PC-9 (cell line): Measurements from ENCODE around the gene DAB1. TPM values are rescaled to one million over a fixed set of nuclear protein-coding genes. Genes with fewer than 3 reads are reported as not detected.

ENCODE experiments used
- BruUV-seq: library from RNA; stranded (reverse); fragments of 400-500 nt; replicated peaks from 2 replicates; lab custom pipeline; 2021; lab: Mats Ljungman, UMichigan
- CTCF ChIA-PET: fragments of 300-600 bp; sonication (Branson Sonifier 250); formaldehyde crosslinking; loops from one replicate; lab custom pipeline; 2022; ENCODE audit warnings: antibody characterized with exemption; lab: Charles Lee
- POLR2A ChIA-PET: fragments of 300-600 bp; sonication (Branson Sonifier 250); formaldehyde crosslinking; loops from one replicate; lab custom pipeline; 2022; ENCODE audit warnings: antibody characterized with exemption; ENCODE audit not compliant: unreplicated experiment; lab: Charles Lee
- DNase-seq, 2 experiments: peaks; one replicate each; pipeline versions ENCODE4 v3.0.0 to v3.0.0-alpha.2; 2015 to 2022; ENCODE audit warnings: mixed read lengths in 1 of 2
- H2AFZ ChIP-seq: fragments of 200-600 bp; sonication (generic); 2 replicates; pipeline ENCODE4 v1.8.1; 2017; ENCODE audit warnings: antibody characterized with exemption
- H3F3A ChIP-seq: fragments of 200-600 bp; sonication (generic); 2 replicates; pipeline ENCODE4 v1.8.1; 2017; ENCODE audit warnings: antibody characterized with exemption, mild to moderate bottlenecking, low read depth; ENCODE audit not compliant: insufficient read depth
- H3K27ac ChIP-seq: fragments of 200-600 bp; sonication (generic); 2 replicates; pipeline ENCODE4 v1.6.1; 2016; ENCODE audit warnings: mixed run types
- H3K27me3 ChIP-seq: fragments of 200-600 bp; sonication (generic); 2 replicates; pipeline ENCODE4 v1.6.1; 2016; ENCODE audit warnings: low read depth, mixed run types; ENCODE audit not compliant: insufficient read depth
- H3K36me3 ChIP-seq: fragments of 200-600 bp; sonication (generic); 2 replicates; pipeline ENCODE4 v1.6.1; 2016; ENCODE audit warnings: low read depth, mixed run types
- H3K4me1 ChIP-seq: fragments of 200-600 bp; sonication (generic); replicated peaks from 2 replicates; pipeline ENCODE4 v1.6.1; 2016; ENCODE audit warnings: mixed run types; ENCODE audit not compliant: insufficient read depth
- H3K4me2 ChIP-seq: fragments of 200-600 bp; sonication (generic); 2 replicates; pipeline ENCODE4 v1.6.1; 2017; ENCODE audit warnings: mixed run types
- H3K4me3 ChIP-seq: fragments of 200-600 bp; sonication (generic); 2 replicates; pipeline ENCODE4 v1.6.1; 2016; ENCODE audit warnings: mixed run types
- H3K79me2 ChIP-seq: fragments of 200-600 bp; sonication (generic); 2 replicates; pipeline ENCODE4 v1.6.1; 2017; ENCODE audit warnings: low read depth, mixed run types
- H3K9me2 ChIP-seq: fragments of 200-600 bp; sonication (generic); 2 replicates; pipeline ENCODE4 v1.8.1; 2017; ENCODE audit warnings: mild to moderate bottlenecking; ENCODE audit not compliant: insufficient read depth
- H3K9me3 ChIP-seq: fragments of 200-600 bp; sonication (generic); 2 replicates; pipeline ENCODE4 v1.8.1; 2016; ENCODE audit warnings: low read depth; ENCODE audit not compliant: insufficient read depth
- H4K20me1 ChIP-seq: fragments of 200-600 bp; sonication (generic); 2 replicates; pipeline ENCODE4 v1.8.1; 2017; ENCODE audit not compliant: insufficient read depth
- EZH2 ChIP-seq: fragments of 200-600 bp; sonication (generic); IDR thresholded peaks from 2 replicates; pipeline ENCODE4 v1.8.0; 2017; ENCODE audit warnings: antibody characterized with exemption, low read depth
- intact Hi-C: fragments of 100-400 bp; cut with micrococcal nuclease; formaldehyde crosslinking; loops from one replicate; pipeline ENCODE4 v1.10.0; 2022; ENCODE audit not compliant: unreplicated experiment
- total RNA-seq: library from RNA; stranded (reverse); gene quantifications from 2 replicates; pipeline ENCODE4 v1.2.3, GENCODE V29; 2021
- TF ChIP-seq, protein P1 (sequence below): fragments of 200-600 bp; sonication (generic); conservative IDR thresholded peaks from 2 replicates; pipeline ENCODE4 v1.6.1; 2017; ENCODE audit warnings: mixed run types, antibody characterized with exemption, mild to moderate bottlenecking, moderate library complexity

The DAB1 gene
- total RNA-seq, 1 experiment from 2014 or later = not detected

DNA sequence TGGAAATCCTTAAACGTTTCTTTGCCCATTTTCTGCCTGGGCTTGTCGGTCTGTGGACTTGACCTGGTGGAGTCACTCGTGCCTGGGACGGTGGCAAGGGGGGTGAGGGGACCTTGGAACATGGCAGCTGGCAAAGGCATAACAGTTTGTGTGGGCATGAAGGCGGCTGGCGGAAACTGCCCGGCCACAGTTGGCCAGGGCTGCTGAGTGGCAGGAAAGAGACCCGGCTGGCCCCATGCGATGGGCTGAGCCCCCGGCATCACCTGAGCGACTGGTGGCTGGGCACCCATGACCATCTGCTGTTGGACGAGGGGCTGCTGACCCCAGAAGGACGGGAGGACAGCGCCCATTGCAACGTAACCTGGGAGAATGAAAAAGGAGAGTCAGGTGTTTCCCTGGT lies 408.8 kb downstream of the DAB1 start:
- DNase-seq = no peak
- BruUV-seq = no TSS peak

DNA sequence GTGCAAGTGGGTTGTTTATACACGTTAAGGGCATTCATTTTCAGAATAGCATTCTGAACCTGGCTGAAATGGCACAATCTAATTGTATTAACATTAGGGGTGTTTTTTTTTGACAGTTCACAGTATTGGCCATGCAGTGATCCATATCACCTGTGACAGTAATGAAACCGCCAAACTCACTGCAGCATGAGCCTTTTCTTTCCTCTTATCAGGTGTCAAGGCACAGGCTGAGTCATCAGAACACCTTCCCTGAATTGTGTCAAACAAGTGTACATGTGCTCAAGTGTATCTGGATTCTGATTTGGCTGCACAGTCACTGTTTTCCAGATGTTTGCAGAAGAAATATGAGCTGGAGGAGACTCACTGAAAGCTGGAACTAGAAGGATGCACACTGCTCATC lies 410.3 kb downstream of the DAB1 start:
- intact Hi-C loops = no loop called here
- Histone ChIP-seq H3K4me3 (no peak overlapping the region), H3K4me2 (no peak overlapping the region), H3K9me2 (no peaks in the 10 kb centered on the region), H3K27me3 (peaks cover 49% of the 10 kb centered on the region), H4K20me1 (no peaks in the 10 kb centered on the region), H2AFZ (no peak overlapping the region), H3K79me2 (no peaks in the 10 kb centered on the region), H3K4me1 (no peaks in the 10 kb centered on the region), H3F3A (no peaks in the 10 kb centered on the region), H3K27ac (no peak overlapping the region), H3K9me3 (no peaks in the 10 kb centered on the region), H3K36me3 (no peaks in the 10 kb centered on the region)
- ChIA-PET POLR2A (no interaction called here), CTCF (no interaction called here)
- BruUV-seq = no TSS peak
- DNase-seq = no peak
- TF ChIP-seq, protein P1, sequence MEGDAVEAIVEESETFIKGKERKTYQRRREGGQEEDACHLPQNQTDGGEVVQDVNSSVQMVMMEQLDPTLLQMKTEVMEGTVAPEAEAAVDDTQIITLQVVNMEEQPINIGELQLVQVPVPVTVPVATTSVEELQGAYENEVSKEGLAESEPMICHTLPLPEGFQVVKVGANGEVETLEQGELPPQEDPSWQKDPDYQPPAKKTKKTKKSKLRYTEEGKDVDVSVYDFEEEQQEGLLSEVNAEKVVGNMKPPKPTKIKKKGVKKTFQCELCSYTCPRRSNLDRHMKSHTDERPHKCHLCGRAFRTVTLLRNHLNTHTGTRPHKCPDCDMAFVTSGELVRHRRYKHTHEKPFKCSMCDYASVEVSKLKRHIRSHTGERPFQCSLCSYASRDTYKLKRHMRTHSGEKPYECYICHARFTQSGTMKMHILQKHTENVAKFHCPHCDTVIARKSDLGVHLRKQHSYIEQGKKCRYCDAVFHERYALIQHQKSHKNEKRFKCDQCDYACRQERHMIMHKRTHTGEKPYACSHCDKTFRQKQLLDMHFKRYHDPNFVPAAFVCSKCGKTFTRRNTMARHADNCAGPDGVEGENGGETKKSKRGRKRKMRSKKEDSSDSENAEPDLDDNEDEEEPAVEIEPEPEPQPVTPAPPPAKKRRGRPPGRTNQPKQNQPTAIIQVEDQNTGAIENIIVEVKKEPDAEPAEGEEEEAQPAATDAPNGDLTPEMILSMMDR = no peak
- no peak for TF ChIP-seq EZH2

More for the DNA sequence above, 408.8 kb downstream of the DAB1 start:
- Histone ChIP-seq H3K9me2 (no peaks in the 10 kb centered on the region), H4K20me1 (no peaks in the 10 kb centered on the region), H3K79me2 (no peaks in the 10 kb centered on the region), H3K4me3 (no peak overlapping the region), H3K4me2 (no peak overlapping the region), H3K9me3 (no peaks in the 10 kb centered on the region), H3K27me3 (peaks cover 39% of the 10 kb centered on the region), H3K36me3 (no peaks in the 10 kb centered on the region), H3F3A (no peaks in the 10 kb centered on the region), H2AFZ (no peak overlapping the region), H3K27ac (no peak overlapping the region), H3K4me1 (no peaks in the 10 kb centered on the region)
- CTCF ChIA-PET = no interaction called here
- POLR2A ChIA-PET = no interaction called here
- TF ChIP-seq EZH2 = no peak
- TF ChIP-seq, protein P1 = no peak
- intact Hi-C loops = no loop called here

DNA sequence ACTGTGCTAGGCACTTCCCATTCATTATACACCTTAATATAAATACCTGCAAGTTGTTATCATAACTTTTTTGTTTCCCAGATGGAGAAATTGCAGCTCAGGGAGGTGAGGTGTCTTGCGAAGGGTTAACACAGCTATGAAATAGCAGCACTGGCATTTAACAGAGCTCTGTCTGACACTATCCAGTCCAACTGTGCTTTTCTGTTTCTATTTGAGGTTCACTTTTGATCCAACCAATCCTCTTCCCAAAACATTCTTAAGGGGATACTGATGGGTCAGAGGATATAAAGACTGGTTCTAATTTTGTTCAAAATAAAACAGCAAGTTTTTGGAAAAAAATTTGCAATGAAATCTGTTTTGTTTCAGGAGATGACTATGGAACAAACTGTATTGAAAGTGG lies 411.5 kb downstream of the DAB1 start:
- CTCF ChIA-PET = no interaction called here
- H3K9me3 ChIP-seq = no peaks in the 10 kb centered on the region
- H3F3A ChIP-seq = no peaks in the 10 kb centered on the region
- H3K9me2 ChIP-seq = no peaks in the 10 kb centered on the region
- no TSS peak for BruUV-seq
- H3K4me3 ChIP-seq = no peak overlapping the region
- no peak for DNase-seq
- no peaks in the 10 kb centered on the region for H3K36me3 ChIP-seq
- no peaks in the 10 kb centered on the region for H3K4me1 ChIP-seq
- POLR2A ChIA-PET = no interaction called here
- H3K27me3 ChIP-seq = peaks cover 49% of the 10 kb centered on the region
- H2AFZ ChIP-seq = no peak overlapping the region
- TF ChIP-seq, protein P1 = no peak
- no peak for TF ChIP-seq EZH2
- H4K20me1 ChIP-seq = no peaks in the 10 kb centered on the region
- intact Hi-C loops = no loop called here
- H3K4me2 ChIP-seq = no peak overlapping the region
- no peaks in the 10 kb centered on the region for H3K79me2 ChIP-seq
- no peak overlapping the region for H3K27ac ChIP-seq
